ENCODE results near the gene MRPL10. TPM values are rescaled to one million over a fixed set of nuclear protein-coding genes. Genes with fewer than 3 reads are reported as not detected.

Gene MRPL10
- total RNA-seq, 1 experiment from 2014 or later = 67.2 TPM

DNA sequence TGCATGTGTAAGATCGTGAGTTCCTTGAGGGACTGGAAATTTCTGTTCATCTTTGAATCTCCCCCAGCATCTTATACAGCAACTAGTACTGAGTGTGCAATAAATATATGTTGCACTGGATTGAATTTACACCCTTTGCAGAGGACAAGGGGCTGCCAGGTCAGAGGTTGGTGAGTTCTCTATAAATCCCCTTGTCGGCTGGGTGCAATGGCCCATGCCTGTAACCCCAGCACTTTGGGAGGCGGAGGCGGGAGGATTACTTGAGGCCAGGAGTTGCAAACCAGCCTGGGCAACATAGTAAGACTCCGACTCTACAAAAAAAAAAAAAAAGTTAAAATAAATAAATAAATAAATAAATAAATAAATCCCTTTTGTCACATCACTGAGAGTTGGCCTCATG, 29.0 kb upstream of the MRPL10 start:
- Mint-ChIP-seq H3K4me1 (peaks cover 12 to 19% of the 10 kb centered on the region in 2 experiments), H3K4me3 (no peak overlapping the region), H3K9me3 (no peaks in the 10 kb centered on the region), H3K36me3 (ENCODE audit: insufficient read depth in 1 of 3, low read depth in 3 of 3) (no peaks in the 10 kb centered on the region), H3K27me3 (ENCODE audit: low read depth) (peaks cover 62% of the 10 kb centered on the region), H3K27ac (no peak overlapping the region)
- TF ChIP-seq, protein P1, sequence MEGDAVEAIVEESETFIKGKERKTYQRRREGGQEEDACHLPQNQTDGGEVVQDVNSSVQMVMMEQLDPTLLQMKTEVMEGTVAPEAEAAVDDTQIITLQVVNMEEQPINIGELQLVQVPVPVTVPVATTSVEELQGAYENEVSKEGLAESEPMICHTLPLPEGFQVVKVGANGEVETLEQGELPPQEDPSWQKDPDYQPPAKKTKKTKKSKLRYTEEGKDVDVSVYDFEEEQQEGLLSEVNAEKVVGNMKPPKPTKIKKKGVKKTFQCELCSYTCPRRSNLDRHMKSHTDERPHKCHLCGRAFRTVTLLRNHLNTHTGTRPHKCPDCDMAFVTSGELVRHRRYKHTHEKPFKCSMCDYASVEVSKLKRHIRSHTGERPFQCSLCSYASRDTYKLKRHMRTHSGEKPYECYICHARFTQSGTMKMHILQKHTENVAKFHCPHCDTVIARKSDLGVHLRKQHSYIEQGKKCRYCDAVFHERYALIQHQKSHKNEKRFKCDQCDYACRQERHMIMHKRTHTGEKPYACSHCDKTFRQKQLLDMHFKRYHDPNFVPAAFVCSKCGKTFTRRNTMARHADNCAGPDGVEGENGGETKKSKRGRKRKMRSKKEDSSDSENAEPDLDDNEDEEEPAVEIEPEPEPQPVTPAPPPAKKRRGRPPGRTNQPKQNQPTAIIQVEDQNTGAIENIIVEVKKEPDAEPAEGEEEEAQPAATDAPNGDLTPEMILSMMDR (conservative IDR thresholded peaks at IDR 0.05) = no peak
- Histone ChIP-seq H4K8ac (replicated peaks; ENCODE audit: insufficient read length, low read depth, low read length) (no peak overlapping the region), H3K23ac (ENCODE audit: insufficient read length, low read depth, low read length) (no peak overlapping the region), H4K20me1 (ENCODE audit: control insufficient read depth, insufficient read depth, insufficient read length) (no peaks in the 10 kb centered on the region), H2BK5ac (ENCODE audit: insufficient read length, low read length) (no peak overlapping the region), H3K23me2 (ENCODE audit: insufficient read length, low read depth, low read length, poor library complexity, severe bottlenecking) (no peaks in the 10 kb centered on the region), H4K91ac (ENCODE audit: insufficient read length, low read depth, low read length) (no peak overlapping the region), H3K27ac (ENCODE audit: insufficient read length, low read depth, low read length) (no peak overlapping the region), H3K27me3 (ENCODE audit: insufficient read depth, low read length) (no peaks in the 10 kb centered on the region; the same call in none of the 2 replicates), H3K79me2 (ENCODE audit: insufficient read depth, low read length) (no peaks in the 10 kb centered on the region), H3K4me2 (ENCODE audit: insufficient read depth, insufficient read length, low read length) (no peak overlapping the region), H2BK15ac (ENCODE audit: low read depth, low read length) (no peak overlapping the region), H4K5ac (ENCODE audit: insufficient read length, low read depth, low read length) (no peak overlapping the region), H2BK20ac (ENCODE audit: low read depth, low read length, poor library complexity, severe bottlenecking) (no peak overlapping the region), H3K56ac (ENCODE audit: insufficient read length, low read depth, low read length) (no peak overlapping the region), H3K4me1 (ENCODE audit: insufficient read depth, low read length) (no peaks in the 10 kb centered on the region), H3K9me3 (ENCODE audit: control insufficient read depth, low read depth, low read length) (no peaks in the 10 kb centered on the region), H3K14ac (ENCODE audit: insufficient read depth, low read length) (no peak overlapping the region), H2BK120ac (ENCODE audit: low read depth, low read length, poor library complexity, severe bottlenecking) (no peak overlapping the region), H3K18ac (ENCODE audit: insufficient read length, low read depth, low read length) (no peak overlapping the region), H2AFZ (ENCODE audit: low read length) (no peak overlapping the region), H2AK5ac (ENCODE audit: insufficient read length, low read length) (no peak overlapping the region), H3K4ac (ENCODE audit: low read depth, low read length) (no peak overlapping the region), H3K9ac (ENCODE audit: extremely low read depth, insufficient read length, low read length) (no peak overlapping the region), H3T11ph (ENCODE audit: low read length) (no peak overlapping the region), H3K79me1 (ENCODE audit: insufficient read depth, low read depth, low read length, poor library complexity, severe bottlenecking) (no peaks in the 10 kb centered on the region), H2BK12ac (ENCODE audit: insufficient read length, low read depth, low read length) (no peak overlapping the region)
- DNase-seq = no peak
- no CpG with 5 or more reads among the region's 5 CpGs for WGBS (ENCODE audit: extremely low coverage, insufficient read length, low lambda C conversion rate)

Data from H9 (cell line).